NCI-H2227 (cell line): Measurements from ENCODE around the gene ZNF516.
A peak's percentile ranks its signal among the peaks of the same experiment; 100 is the strongest.

Experiments
- DNase-seq: peaks from one replicate; lab custom pipeline; 2025; ENCODE audit not compliant: unreplicated experiment; lab: John Stamatoyannopoulos, UW

ZNF516 gene

DNA sequence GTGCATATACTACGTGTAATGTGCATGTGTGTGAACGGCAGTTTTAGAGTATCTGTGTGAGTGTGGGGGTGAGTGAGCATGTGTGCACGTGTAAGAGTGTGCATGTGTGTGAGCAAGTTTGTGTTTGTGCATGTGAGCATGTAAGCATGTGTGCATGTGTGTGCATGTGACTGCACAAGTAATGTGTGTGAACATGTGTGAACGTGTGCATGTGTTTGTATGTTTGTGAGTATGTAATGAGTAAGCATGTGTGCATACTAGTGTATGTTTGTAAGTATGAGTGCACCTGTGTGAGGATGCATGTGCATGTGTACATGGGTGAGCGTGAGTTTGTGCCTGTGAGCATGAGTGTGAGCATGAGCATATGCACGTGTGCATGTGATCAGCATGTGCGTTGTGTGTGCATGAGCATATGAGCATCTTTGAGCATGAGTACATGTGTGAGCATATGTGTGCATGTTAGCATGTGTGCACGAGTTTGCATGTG lies 90.7 kb downstream of the ZNF516 start:
- no peak for DNase-seq

DNA sequence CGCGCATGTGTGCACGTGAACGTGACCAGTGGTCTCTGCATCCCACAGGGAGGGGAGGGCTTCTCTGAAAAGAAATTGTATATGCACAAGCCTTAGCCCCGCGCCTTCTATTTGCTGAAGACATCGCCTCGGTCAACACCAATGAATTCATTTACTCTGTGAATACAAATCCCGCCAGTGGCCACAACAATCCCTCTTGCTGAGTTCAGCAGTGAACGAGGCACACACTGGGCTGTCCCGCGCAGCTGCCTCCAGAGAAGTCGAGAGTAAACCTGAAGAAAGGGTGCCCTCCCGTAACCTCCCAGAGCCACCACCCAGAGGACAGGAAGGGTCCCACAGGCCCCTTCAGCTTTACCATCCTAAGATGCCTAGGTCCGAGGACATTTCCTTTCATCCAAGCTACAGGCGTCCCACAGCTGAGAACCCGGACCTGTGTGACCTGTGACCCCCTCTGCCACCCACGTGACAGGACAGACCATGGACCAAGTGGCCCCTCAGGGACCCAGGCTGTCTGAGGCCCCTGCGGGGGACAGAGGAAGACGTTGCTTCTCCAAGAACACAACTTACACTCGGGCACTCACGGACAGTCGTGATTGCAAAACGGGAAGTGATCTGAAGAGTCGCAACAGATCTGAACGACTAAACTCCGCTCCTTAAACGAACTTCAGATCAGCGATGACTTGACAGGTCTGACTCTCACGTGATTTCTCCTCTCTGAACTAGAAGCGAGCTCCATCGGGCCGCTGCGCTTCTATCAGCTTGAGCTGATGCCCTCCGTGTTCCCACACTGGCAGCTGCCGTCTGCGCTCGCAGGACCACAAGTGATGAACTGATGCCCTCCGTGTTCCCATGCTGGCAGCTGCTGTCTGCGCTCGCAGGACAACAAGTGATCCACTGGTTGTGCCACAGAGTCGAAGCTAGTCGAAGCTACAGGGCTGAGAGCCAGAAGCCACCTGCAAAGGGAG lies 92.7 kb downstream of the ZNF516 start:
- no peak for DNase-seq

DNA sequence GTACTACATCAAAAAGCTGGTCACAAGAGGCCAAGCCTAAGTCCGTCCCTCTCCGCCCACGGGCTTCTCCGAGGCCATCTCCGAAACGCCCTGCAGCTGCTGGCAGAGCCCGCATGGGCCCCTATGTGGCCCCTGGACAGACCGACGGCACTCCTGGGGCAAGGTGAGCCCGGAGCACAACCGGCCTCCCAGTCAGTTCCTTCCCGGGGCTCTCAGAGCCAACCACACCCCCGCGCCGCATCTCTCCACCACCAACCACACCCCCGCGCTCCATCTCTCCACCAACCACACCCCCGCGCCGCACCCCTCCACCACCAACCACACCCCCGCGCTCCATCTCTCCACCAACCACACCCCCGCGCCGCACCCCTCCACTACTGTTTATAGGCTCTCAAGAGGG lies 93.5 kb downstream of the ZNF516 start:
- DNase-seq = peak; percentile 46

DNA sequence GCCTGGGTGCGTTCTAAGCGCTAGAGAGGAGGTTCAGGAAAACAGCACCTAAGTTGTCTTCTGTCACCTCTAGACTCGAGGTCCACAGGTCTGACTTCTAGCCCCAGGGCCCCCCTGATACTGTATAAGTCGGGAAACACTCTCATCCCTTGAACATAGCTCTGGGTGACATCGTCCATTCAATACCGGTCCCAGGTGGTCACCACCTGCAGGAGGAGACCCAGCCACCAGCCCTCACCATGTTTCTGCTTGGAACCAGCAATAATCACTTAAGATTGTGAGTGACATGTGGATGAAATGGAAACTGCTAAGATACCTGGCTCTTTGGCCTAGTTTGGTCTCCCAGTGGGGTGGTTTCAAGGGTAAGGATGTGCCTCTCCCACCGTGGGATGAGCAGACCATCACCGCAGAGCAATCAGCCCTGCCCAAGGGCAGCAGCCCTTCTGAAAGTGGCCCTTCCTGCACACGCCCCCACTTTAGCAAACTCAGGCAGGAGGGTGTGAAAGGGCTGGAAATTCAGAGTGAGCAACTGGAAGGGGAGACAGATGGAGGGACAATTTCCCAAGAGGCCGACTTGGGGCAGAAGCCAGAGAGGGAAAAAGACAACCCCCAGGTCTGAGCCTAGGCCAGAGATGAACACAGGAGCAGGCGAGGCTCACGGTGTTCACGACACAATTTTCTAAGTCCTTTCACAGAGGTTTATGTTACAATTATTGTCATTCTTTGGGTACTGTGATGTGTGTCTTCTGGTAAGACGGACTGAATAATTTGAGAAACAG lies 95.2 kb downstream of the ZNF516 start:
- no peak for DNase-seq

DNA sequence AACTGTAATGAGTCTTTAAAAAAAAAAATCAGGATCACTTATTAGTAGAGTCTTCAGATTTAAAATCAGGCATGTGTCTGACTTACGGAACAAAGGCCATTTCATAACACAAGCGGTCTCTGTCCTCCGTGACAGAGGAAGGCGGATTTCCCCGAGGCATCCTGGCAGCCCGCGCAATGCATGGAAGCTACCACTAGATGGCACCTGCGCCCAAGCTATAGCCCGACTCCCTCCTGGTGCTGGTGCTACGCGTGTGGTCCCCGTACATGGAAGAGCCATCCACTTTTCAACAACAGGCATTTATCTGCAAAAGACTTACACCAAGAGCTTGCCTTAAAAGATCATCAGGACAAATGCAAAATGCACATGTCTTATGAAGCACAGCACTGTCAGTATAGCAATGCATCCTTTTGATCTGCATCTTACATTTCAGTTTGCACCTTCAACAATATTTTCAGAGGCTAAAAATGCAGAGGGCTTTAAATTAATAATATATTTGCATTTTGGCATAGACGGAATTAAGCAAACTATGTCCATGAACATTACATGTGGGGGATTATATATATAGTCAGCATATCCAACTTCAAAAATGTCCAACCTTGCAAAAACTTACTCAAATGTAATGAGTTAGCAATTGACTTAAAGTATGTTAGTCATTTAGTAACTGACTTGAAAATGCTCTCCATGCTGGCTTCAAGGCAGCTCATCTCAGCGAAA lies 96.0 kb downstream of the ZNF516 start:
- DNase-seq = peak; percentile 85

DNA sequence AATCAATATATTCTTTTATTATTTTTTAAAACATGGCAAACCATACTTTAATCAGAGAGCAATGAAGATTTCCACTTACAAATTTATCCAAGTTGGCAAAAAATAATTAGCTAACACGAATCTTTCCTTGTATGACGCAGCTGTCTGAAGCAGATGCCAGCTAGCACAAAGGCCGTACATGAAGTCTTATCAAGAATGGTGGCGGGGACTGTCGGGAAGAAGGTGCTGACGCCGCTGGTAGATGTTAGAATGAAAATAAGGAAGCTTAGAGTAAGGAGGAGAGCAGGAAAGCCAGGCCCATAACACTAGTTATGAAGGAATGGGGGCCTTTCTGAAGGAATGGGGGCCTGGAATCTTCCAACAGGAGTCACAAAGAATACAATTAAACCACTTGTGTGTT lies 96.7 kb downstream of the ZNF516 start:
- DNase-seq = no peak

DNA sequence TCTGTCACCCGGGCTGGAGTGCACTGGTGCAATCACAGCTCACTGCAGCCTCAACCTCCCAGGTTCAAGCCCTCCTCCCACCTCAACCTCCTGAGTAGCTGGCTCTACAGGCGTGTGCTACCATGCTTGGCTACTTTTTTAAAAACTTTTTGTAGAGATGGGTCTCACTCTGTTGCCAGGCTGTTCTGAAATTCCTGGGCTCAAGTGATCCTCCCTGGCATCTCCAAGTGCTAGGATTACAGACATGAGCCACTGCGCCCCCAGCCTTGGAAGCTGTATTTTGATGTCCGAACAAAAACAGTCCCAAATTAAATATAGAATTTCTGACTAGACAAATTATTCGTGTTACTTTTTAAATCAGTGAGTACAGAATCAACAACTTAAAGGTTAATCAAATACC lies 97.4 kb downstream of the ZNF516 start:
- DNase-seq = no peak

DNA sequence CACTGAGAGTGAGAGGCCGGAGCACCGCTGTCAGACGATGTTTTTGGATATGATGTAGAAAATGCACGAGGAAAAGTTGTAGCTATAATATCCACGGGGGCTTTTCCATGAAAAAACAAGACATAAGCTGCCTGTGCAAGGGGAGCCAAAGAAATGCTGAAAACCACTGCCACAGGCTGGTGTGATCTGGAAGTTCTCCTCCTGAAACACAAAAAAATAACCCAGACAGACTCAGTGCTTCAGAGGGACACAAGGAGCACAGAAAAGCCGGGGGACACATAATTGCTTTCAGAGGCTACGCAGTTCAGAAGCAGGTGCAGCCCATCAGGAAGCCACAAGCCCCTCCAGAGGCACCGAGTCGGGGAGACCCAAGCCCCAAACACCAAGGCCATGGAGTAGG lies 98.2 kb downstream of the ZNF516 start:
- no peak for DNase-seq

DNA sequence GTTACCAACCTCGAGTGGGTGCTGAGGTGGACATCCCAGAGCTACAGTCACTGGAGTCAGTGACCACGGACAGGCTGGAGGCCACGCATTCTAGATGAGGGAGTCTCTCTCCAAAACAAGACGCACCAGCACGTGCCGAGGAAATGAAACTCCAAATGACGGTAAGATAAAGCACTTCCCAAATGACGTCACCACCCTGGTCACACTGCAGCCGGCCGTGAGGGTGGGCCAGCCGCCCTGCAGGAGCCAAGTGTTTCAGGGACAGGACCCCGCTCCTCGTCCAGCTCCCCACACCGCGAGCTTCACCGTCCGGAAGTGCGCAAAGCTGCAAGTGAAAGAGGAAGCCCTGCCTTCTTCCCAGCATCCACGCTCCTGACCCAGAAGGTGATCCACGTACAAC lies 99.4 kb downstream of the ZNF516 start:
- DNase-seq = no peak

DNA sequence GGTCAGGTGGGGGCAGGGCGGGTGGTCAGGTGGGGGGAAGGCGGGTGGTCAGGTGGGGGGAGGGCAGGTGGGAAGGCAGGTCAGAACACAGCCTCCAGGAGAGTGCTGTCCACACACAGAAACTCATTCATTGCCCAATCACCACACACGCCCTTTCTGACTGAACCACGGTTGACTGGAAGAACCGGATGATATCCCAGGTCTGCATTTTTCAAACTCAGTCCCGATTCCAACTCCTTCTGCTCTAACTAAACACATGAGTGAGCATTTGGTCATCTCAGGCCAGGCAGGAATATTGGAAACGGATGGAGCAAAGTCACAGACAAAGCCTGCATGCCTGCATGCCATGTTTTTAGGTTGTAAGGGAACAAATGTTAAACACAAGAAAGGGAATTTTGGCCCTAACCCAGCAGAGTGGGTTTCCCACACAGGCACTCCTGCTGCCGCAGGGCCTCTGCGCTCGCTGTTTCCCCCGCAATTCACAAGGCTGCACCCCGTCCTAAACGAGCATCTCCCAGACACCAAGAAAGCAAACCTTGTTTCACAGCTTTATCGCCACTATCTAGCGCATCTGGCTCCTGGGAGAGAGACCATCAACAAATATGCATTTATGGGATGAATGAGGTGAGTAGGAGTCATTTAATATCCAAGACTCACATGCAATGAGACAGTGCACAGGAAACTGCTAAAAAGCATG lies 100.1 kb downstream of the ZNF516 start:
- DNase-seq = peak; percentile 7

DNA sequence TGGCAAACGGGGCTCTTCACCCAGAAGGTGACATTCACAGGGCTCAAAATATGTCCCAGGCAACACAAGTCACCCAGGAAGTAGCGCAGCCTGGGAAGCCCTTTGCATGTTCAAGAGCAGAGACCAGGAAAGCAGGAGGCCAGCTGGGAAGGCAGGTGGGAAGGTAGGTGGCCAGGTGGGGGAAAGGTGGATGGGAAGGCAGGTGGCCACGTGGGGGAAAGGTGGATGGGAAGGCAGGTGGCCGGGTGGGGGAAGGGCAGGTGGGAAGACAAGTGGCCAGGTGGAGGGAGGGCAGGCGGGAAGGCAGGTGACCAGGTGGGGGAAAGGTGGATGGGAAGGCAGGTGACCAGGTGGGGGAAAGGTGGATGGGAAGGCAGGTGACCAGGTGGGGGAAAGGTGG lies 102.7 kb downstream of the ZNF516 start:
- no peak for DNase-seq

DNA sequence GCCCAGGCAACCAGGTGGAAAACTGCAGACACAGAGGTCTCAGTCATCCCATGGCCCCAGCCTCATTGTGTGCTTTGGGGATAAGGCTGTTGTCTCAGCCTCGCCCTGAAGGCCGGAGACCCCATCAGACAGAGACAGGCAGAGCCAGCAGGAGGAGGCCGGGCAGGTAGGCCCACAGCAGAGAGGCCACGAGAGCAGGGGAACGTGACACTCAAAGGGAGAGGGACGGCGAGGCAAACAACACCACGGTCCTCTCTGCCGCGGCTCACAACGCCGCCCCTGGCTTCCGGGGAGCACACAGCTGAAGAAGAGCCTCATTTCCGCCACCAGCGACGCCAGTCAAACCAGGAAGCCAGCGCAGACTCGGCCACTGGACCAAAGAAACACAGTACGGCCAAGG lies 103.3 kb downstream of the ZNF516 start:
- DNase-seq = no peak

DNA sequence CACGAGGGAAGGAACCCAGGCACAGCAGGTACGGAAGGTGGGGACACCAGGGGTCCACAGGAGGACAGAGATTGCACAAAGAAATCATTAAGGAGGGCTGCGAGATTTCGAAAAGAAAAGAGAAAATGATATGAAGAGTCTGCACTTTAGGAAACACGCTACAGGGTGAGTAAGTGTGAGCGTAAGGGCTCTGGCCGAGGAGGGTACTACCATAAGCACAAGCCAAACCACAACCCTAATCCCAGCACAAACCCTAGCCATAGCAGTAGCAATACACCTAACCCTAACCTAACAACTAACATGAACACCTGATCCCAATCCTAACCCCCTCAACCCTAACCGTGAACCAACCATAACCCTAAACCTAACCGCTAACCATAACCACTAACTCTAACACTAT lies 104.0 kb downstream of the ZNF516 start:
- DNase-seq = no peak

DNA sequence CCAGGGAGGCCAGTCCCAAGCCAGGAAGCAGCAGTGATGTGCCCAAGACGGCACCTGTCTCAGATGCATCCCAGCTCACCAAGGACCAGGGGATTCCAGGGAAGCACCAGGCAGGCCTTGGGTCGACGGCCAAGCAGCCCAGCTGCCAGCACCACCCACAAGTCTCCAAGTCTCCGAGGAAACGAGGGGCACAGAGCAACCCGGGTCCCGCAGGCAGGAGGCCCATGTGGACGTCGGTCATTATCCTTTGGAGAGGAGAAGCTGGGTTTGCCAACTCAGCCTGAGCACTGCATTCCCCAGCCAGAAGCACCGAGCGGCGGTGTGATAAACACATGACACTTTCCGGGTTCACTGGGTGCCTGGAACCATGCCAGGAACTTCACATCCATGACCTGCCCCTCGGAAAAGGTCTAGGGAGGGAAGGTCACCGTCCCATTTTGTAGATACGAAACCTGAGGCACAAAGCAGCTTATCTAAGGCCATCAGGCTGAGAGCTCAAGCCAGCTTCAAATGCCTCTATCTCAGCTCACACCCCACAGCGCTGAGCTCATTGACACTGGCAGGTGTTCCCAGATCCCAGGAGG lies 104.5 kb downstream of the ZNF516 start:
- DNase-seq = no peak

DNA sequence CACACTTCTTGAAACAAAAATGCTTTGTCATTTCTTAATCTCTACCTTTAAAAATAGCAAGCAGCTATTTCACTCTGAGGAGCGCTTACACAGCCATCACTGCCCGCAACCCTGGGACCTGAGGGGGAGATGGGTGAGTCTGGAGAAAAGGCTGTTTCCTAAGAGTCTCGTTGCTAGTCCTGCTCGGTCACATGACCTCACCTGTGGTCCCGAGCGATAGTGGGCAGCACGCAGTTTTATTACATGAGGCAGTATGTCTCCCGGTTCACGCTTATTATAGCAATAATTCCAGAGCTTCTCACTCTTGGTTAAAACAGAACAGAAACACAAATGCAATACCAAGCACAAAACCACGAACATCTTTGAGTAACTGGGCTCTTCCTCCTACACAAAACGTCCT lies 105.3 kb downstream of the ZNF516 start:
- no peak for DNase-seq

DNA sequence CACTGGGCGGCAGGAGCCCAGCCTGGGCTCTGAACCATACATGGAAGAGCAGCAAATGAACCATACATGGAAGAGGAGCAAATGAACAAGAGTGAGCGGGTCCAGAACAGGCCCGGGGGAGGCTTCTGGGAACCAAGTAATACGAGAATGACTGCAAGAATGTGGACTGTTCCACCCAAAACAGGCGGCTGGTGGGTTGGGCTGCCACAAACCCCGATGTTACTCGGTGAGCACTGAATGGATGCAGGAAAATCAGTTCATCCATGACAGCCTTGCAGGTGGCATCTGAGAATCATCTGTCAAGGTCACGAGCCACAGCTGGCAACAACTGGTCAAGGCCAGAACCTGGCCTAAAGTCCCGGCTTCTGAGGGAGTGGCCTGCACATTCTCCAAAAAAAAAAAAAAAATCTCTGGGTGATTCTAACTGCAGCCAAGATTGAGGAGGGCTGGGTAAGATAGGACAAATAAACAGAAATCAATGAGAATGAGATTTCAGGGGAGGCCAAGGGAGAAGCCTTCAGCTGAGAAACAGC lies 106.1 kb downstream of the ZNF516 start:
- no peak for DNase-seq

DNA sequence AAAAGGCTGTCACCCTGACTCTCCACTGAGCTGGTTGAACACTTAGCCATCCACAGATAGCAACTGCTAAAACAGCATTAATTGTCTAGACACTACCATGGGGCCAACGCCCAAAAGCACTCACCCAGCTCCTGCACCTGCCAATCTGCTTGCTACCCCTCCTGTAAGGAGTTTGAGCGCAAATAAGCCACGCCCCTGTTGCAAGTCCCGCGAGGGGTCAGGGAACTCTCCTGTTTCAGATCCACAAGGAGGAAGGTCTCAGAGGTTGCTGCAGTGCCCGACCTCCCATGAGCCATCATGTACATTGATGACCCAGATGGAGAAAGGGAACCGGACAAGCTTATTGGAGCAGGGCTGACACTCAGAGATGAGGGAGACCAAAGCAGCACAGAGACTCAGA lies 106.8 kb downstream of the ZNF516 start:
- DNase-seq = no peak

DNA sequence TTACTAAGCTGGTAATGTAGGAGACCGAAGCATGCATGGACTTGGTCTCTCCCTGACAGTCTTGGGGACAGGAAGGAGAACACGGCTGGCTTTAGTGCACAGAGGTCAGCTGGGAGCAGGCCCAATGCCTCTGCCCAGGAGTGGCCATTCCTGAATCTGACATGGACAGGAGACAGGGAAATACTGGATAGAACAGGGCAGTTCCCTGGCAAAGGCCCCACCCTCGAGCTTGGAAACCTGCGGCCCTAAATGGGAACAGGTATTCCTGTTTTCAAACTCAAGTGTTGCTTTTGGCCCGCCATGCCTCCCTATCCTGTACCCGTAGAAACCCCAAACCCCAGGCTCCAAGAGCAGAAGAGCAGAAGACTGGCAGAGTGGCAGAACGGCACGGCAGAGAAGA lies 107.4 kb downstream of the ZNF516 start:
- no peak for DNase-seq

DNA sequence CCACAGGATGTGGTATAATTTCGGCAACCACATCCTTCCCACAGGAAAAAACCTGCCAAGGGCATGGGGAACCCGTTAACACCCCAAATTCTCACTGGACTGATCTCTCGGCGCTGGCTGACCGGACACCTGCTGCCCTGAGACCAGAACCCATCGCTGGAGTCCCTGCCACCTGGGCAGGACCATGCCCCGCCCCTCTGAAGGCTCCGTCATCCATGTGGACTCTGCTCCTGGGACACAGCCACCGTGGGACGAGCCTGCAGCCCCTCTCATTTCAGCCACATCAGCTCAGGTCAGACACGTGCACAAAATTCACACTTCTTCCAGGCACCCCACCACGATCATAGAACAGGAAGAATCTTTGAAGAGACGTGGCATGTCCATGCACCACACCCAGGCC lies 108.2 kb downstream of the ZNF516 start:
- DNase-seq = no peak

DNA sequence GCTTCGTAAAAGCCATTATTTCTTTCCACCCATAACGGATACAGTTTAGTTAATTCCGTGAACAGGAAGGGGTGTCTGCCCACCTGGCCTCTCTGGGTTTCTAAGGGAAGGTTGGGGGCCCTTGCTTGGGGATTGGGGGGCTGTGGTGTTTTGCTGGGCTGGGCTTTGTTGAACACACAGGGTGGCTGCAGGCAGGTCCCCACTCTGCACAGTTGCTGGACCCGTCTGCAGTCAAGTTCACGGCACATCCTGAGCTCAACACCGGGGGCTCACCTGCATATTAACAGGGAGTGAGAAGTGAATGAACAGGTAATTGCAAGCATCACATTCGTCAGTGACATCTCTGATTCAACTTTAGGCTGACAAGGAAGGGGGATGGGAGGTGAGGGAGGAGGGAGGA lies 109.0 kb downstream of the ZNF516 start:
- DNase-seq = no peak
